ENCODE data around the gene NDST3.

The NDST3 gene

GRCh38 chr4:118077767-118078105 is 43.5 kb downstream of the NDST3 start:
- no peak for TF ChIP-seq CTCF (conservative IDR thresholded peaks at IDR 0.05)
- H3K27ac ChIP-seq = no peak overlapping the region

- TF ChIP-seq CTCF (conservative IDR thresholded peaks at IDR 0.05) = no peak
- no peak overlapping the region for H3K27ac ChIP-seq
Measured at GRCh38 chr4:118081434-118081833, 47.1 kb downstream of the NDST3 start.

GRCh38 chr4:118082182-118082581 is 47.9 kb downstream of the NDST3 start:
- TF ChIP-seq CTCF (conservative IDR thresholded peaks at IDR 0.05) = no peak
- no peak overlapping the region for H3K27ac ChIP-seq

GRCh38 chr4:118085700-118086099 is 51.4 kb downstream of the NDST3 start:
- no peak for TF ChIP-seq CTCF (conservative IDR thresholded peaks at IDR 0.05)
- no peak overlapping the region for H3K27ac ChIP-seq

- TF ChIP-seq CTCF (conservative IDR thresholded peaks at IDR 0.05) = no peak
- no peak overlapping the region for H3K27ac ChIP-seq
Measured at GRCh38 chr4:118086344-118086743, 52.1 kb downstream of the NDST3 start.

GRCh38 chr4:118087366-118087765 is 53.1 kb downstream of the NDST3 start:
- H3K27ac ChIP-seq = no peak overlapping the region
- TF ChIP-seq CTCF (conservative IDR thresholded peaks at IDR 0.05) = no peak

GRCh38 chr4:118099106-118099505 is 64.8 kb downstream of the NDST3 start:
- H3K27ac ChIP-seq = no peak overlapping the region
- TF ChIP-seq CTCF (conservative IDR thresholded peaks at IDR 0.05) = no peak

- no peak for TF ChIP-seq CTCF (conservative IDR thresholded peaks at IDR 0.05)
- H3K27ac ChIP-seq = no peak overlapping the region
Measured at GRCh38 chr4:118102195-118102594, 67.9 kb downstream of the NDST3 start.

Data from VCaP (cell line).